Neuronal stem cell (in vitro differentiated cells): Measurements from ENCODE around the gene MUSK.
"Not testable (repeated sequence)": the region's sequence is repeated elsewhere in the genome, so short reads cannot be mapped to it uniquely, and the experiment has no call there.

Source experiments
- DNase-seq: peaks from one replicate; pipeline ENCODE4 v3.0.0-alpha.2; 2013; ENCODE audit warnings: low spot score
- H2AFZ ChIP-seq: one replicate; pipeline ENCODE4 v1.6.1; 2013; ENCODE audit warnings: mild to moderate bottlenecking, low read length, inconsistent platforms
- H2AK5ac ChIP-seq: 2 replicates; pipeline ENCODE4 v1.6.1; 2013; ENCODE audit warnings: low read depth, mild to moderate bottlenecking, inconsistent platforms, low read length, moderate library complexity, mixed read lengths
- H2BK120ac ChIP-seq: 2 replicates; pipeline ENCODE4 v1.6.1; 2013; ENCODE audit warnings: low read depth, mild to moderate bottlenecking, inconsistent platforms, low read length, moderate library complexity, mixed read lengths
- H2BK12ac ChIP-seq: one replicate; pipeline ENCODE4 v1.6.1; 2013; ENCODE audit warnings: low read length, inconsistent platforms
- H2BK15ac ChIP-seq: 2 replicates; pipeline ENCODE4 v1.6.1; 2013; ENCODE audit warnings: mild to moderate bottlenecking, low read length, inconsistent platforms, mixed read lengths
- H2BK5ac ChIP-seq: one replicate; pipeline ENCODE4 v1.6.1; 2013; ENCODE audit warnings: inconsistent platforms, mild to moderate bottlenecking, low read length, moderate library complexity
- H3K14ac ChIP-seq: one replicate; pipeline ENCODE4 v1.6.1; 2013; ENCODE audit warnings: low read length, inconsistent platforms
- H3K18ac ChIP-seq: 2 replicates; pipeline ENCODE4 v1.6.1; 2013; ENCODE audit warnings: low read length, inconsistent platforms
- H3K23ac ChIP-seq: 2 replicates; pipeline ENCODE4 v1.6.1; 2013; ENCODE audit warnings: low read depth, mild to moderate bottlenecking, mixed read lengths, low read length, inconsistent platforms; ENCODE audit not compliant: poor library complexity
- H3K27ac ChIP-seq: replicated peaks from 3 replicates; pipeline ENCODE4 v1.5.1; 2013; ENCODE audit warnings: low read length, inconsistent platforms
- H3K27me3 ChIP-seq, 3 experiments: 2 replicates each; pipeline ENCODE4 v1.6.1; 2013; ENCODE audit warnings: low read length in 3 of 3, mild to moderate bottlenecking in 2 of 3, inconsistent platforms in 1 of 3, low read depth in 1 of 3, mixed read lengths in 1 of 3, moderate library complexity in 1 of 3; ENCODE audit not compliant: control insufficient read depth in 3 of 3, insufficient read depth in 3 of 3
- H3K36me3 ChIP-seq, 2 donors: replicated peaks in 1 of 2; 2 replicates each; pipeline ENCODE4 v1.6.1; 2013; ENCODE audit warnings: low read length in 2 of 2; ENCODE audit not compliant: control insufficient read depth in 2 of 2, insufficient read depth in 2 of 2
- H3K4ac ChIP-seq: 2 replicates; pipeline ENCODE4 v1.6.1; 2013; ENCODE audit warnings: inconsistent platforms, mild to moderate bottlenecking, low read length, moderate library complexity
- H3K4me1 ChIP-seq, 2 donors: 1 replicate in 1 of 2; 2 replicates in 1 of 2; pipeline ENCODE4 v1.6.1; 2013; ENCODE audit warnings: low read length in 2 of 2, low read depth in 1 of 2; ENCODE audit not compliant: control insufficient read depth in 2 of 2, insufficient read depth in 1 of 2
- H3K4me2 ChIP-seq: one replicate; pipeline ENCODE4 v1.6.1; 2013; ENCODE audit warnings: mild to moderate bottlenecking, low read length, inconsistent platforms; ENCODE audit not compliant: insufficient read depth, poor library complexity, severe bottlenecking
- H3K4me3 ChIP-seq, 2 donors: 2 replicates each; pipeline ENCODE4 v1.5.1; 2013; ENCODE audit warnings: low read length in 2 of 2, mild to moderate bottlenecking in 2 of 2, inconsistent platforms in 1 of 2, moderate library complexity in 1 of 2
- H3K79me1 ChIP-seq: one replicate; pipeline ENCODE4 v1.6.1; 2013; ENCODE audit warnings: low read depth, mild to moderate bottlenecking, inconsistent platforms, low read length, moderate library complexity
- H3K9ac ChIP-seq: one replicate; pipeline ENCODE4 v1.6.1; 2013; ENCODE audit warnings: mild to moderate bottlenecking, low read depth, low read length, inconsistent platforms; ENCODE audit not compliant: poor library complexity
- H3K9me3 ChIP-seq, 2 donors: replicated peaks in 1 of 2; 2 replicates each; pipeline versions ENCODE3 to v1.6.1; 2013; ENCODE audit warnings: low read length in 2 of 2, mild to moderate bottlenecking in 2 of 2, inconsistent platforms in 1 of 2, low read depth in 1 of 2, mixed read lengths in 1 of 2, moderate library complexity in 1 of 2; ENCODE audit not compliant: control insufficient read depth in 2 of 2, insufficient read depth in 1 of 2
- H4K8ac ChIP-seq: one replicate; pipeline ENCODE4 v1.6.1; 2013; ENCODE audit warnings: low read depth, mild to moderate bottlenecking, inconsistent platforms, low read length, moderate library complexity
- H4K91ac ChIP-seq: one replicate; pipeline ENCODE4 v1.6.1; 2013; ENCODE audit warnings: low read length, low read depth, mild to moderate bottlenecking, inconsistent platforms; ENCODE audit not compliant: poor library complexity
- WGBS, 2 donors: extraction: QIAGEN DNeasy Blood & Tissue Kit; methylation state at CpG; one replicate each; pipeline ENCODE4 v1.1.7; 2013; ENCODE audit warnings: missing lambda C conversion rate in 2 of 2, mixed read lengths in 1 of 2; ENCODE audit not compliant: insufficient read length in 2 of 2, insufficient replicate concordance in 1 of 2; ENCODE audit errors: extremely low coverage in 2 of 2; 5-methylcytosine and 5-hydroxymethylcytosine counted together

The MUSK gene

GRCh38 chr9:110691002-110691549, 22.5 kb downstream of the MUSK start:
- H3K4ac ChIP-seq: no peak overlapping the region
- no peak overlapping the region for H4K91ac ChIP-seq
- no peaks in the 10 kb centered on the region for H3K79me1 ChIP-seq
- no peak overlapping the region for H2BK12ac ChIP-seq
- no peak overlapping the region for H3K4me3 ChIP-seq
- no peak overlapping the region for H2BK120ac ChIP-seq
- H3K4me1 ChIP-seq: no peaks in the 10 kb centered on the region
- H3K9me3 ChIP-seq: no peaks in the 10 kb centered on the region
- no peaks in the 10 kb centered on the region for H3K27me3 ChIP-seq
- no peak overlapping the region for H2BK5ac ChIP-seq
- no peak overlapping the region for H2BK15ac ChIP-seq
- H2AK5ac ChIP-seq: no peak overlapping the region
- H2AFZ ChIP-seq: peak overlapping the region; percentile 2
- H3K23ac ChIP-seq: no peak overlapping the region
- H3K18ac ChIP-seq: no peak overlapping the region
- no peak overlapping the region for H3K27ac ChIP-seq
- no peak overlapping the region for H4K8ac ChIP-seq
- no peak overlapping the region for H3K9ac ChIP-seq
- H3K36me3 ChIP-seq: no peaks in the 10 kb centered on the region
- no CpG with 5 or more reads among the region's 5 CpGs for WGBS, 2 donors
- no peak for DNase-seq
- no peak overlapping the region for H3K14ac ChIP-seq
- H3K4me2 ChIP-seq: no peak overlapping the region

- H4K8ac ChIP-seq, H2AK5ac ChIP-seq, H2BK5ac ChIP-seq, H2AFZ ChIP-seq, H3K4me2 ChIP-seq, H3K14ac ChIP-seq, H2BK12ac ChIP-seq, H3K23ac ChIP-seq, H4K91ac ChIP-seq, H2BK15ac ChIP-seq, H3K4me3 ChIP-seq, H3K9ac ChIP-seq, H3K4me1 ChIP-seq, H3K18ac ChIP-seq, H3K36me3 ChIP-seq, H3K4ac ChIP-seq, H3K9me3 ChIP-seq, H2BK120ac ChIP-seq, H3K79me1 ChIP-seq, DNase-seq, H3K27ac ChIP-seq, H3K27me3 ChIP-seq: not testable (repeated sequence)
- WGBS, 2 donors: no CpG with 5 or more reads among the region's 5 CpGs
Observed at GRCh38 chr9:110695846-110696245, 27.3 kb downstream of the MUSK start.

GRCh38 chr9:110700953-110701352, 32.4 kb downstream of the MUSK start:
- Histone ChIP-seq H3K4ac (no peak overlapping the region), H2BK120ac (no peak overlapping the region), H3K4me3 (no peak overlapping the region), H3K4me1 (no peaks in the 10 kb centered on the region), H3K14ac (no peak overlapping the region), H3K4me2 (no peak overlapping the region), H4K8ac (no peak overlapping the region), H2BK5ac (no peak overlapping the region), H3K27ac (no peak overlapping the region), H3K9me3 (no peaks in the 10 kb centered on the region), H3K27me3 (no peaks in the 10 kb centered on the region), H2BK15ac (no peak overlapping the region), H3K23ac (no peak overlapping the region), H3K18ac (no peak overlapping the region), H3K36me3 (no peaks in the 10 kb centered on the region), H3K79me1 (no peaks in the 10 kb centered on the region), H4K91ac (no peak overlapping the region), H2BK12ac (no peak overlapping the region), H2AK5ac (no peak overlapping the region), H2AFZ (no peak overlapping the region), H3K9ac (no peak overlapping the region)
- no CpG with 5 or more reads among the region's 1 CpG for WGBS, 2 donors
- no peak for DNase-seq

GRCh38 chr9:110703669-110704068, 35.1 kb downstream of the MUSK start:
- Histone ChIP-seq H3K18ac (no peak overlapping the region), H2BK15ac (no peak overlapping the region), H3K9me3 (no peaks in the 10 kb centered on the region), H2AK5ac (no peak overlapping the region), H4K91ac (no peak overlapping the region), H2BK120ac (no peak overlapping the region), H2AFZ (no peak overlapping the region), H3K4me3 (no peak overlapping the region), H3K14ac (no peak overlapping the region), H3K23ac (no peak overlapping the region), H3K4me1 (peaks cover 0 to 2% of the 10 kb centered on the region in 2 donors), H4K8ac (no peak overlapping the region), H3K36me3 (no peaks in the 10 kb centered on the region), H2BK12ac (no peak overlapping the region), H3K79me1 (no peaks in the 10 kb centered on the region), H3K27ac (no peak overlapping the region), H3K4me2 (no peak overlapping the region), H2BK5ac (no peak overlapping the region), H3K9ac (no peak overlapping the region), H3K4ac (no peak overlapping the region), H3K27me3 (no peaks in the 10 kb centered on the region)
- WGBS, 2 donors: no CpG with 5 or more reads among the region's 2 CpGs
- no peak for DNase-seq
